Liver (tissue), 3 donors: ENCODE data around the gene PPP1R9A.

Source experiments
- ATF3 ChIP-seq: IDR thresholded peaks from 2 replicates; pipeline ENCODE4 v1.6.1; 2016; ENCODE audit warnings: antibody characterized with exemption
- CTCF ChIP-seq: fragments of 150-350 bp; IDR thresholded peaks from 2 replicates; pipeline ENCODE4 v1.5.1; 2017; ENCODE audit warnings: improper control_type of control experiment, low read depth, low read length; ENCODE audit not compliant: missing input control
- FOXA1 ChIP-seq: IDR thresholded peaks from 2 replicates; pipeline ENCODE4 v1.6.1; 2016; ENCODE audit warnings: antibody characterized with exemption
- HNF4G ChIP-seq: IDR thresholded peaks from 2 replicates; pipeline ENCODE4 v1.6.1; 2016; ENCODE audit warnings: antibody characterized with exemption
- NR2F2 ChIP-seq: IDR thresholded peaks from 2 replicates; pipeline ENCODE4 v1.6.1; 2016; ENCODE audit warnings: antibody characterized with exemption
- RAD21 ChIP-seq, 2 donors: IDR thresholded peaks; 2 replicates each; pipeline ENCODE4 v1.6.1; 2016; ENCODE audit warnings: antibody characterized with exemption in 2 of 2, mild to moderate bottlenecking in 2 of 2
- REST ChIP-seq: IDR thresholded peaks from 2 replicates; pipeline ENCODE4 v1.6.1; 2016; ENCODE audit warnings: antibody characterized with exemption, mild to moderate bottlenecking
- RXRA ChIP-seq, 2 donors: IDR thresholded peaks; 2 replicates each; pipeline ENCODE4 v1.6.1; 2017 to 2018; ENCODE audit warnings: antibody characterized with exemption in 2 of 2, mild to moderate bottlenecking in 1 of 2
- SP1 ChIP-seq: IDR thresholded peaks from 2 replicates; pipeline ENCODE4 v1.6.1; 2018; ENCODE audit warnings: antibody characterized with exemption, mild to moderate bottlenecking
- TAF1 ChIP-seq: conservative IDR thresholded peaks from 2 replicates; pipeline ENCODE4 v1.6.1; 2016; ENCODE audit warnings: antibody characterized with exemption, mild to moderate bottlenecking
- YY1 ChIP-seq: IDR thresholded peaks from 2 replicates; pipeline ENCODE4 v1.6.1; 2016; ENCODE audit warnings: antibody characterized with exemption, mild to moderate bottlenecking
- TF ChIP-seq, protein P1 (sequence below): IDR thresholded peaks from 2 replicates; pipeline ENCODE4 v1.6.1; 2016; ENCODE audit warnings: antibody characterized with exemption
- donor health status: healthy.
- donor health status: healthy.

GRCh38 chr7:95132500-95132899, 225.1 kb downstream of the PPP1R9A start:
- no peak for TF ChIP-seq CTCF
- TF ChIP-seq, protein P1, sequence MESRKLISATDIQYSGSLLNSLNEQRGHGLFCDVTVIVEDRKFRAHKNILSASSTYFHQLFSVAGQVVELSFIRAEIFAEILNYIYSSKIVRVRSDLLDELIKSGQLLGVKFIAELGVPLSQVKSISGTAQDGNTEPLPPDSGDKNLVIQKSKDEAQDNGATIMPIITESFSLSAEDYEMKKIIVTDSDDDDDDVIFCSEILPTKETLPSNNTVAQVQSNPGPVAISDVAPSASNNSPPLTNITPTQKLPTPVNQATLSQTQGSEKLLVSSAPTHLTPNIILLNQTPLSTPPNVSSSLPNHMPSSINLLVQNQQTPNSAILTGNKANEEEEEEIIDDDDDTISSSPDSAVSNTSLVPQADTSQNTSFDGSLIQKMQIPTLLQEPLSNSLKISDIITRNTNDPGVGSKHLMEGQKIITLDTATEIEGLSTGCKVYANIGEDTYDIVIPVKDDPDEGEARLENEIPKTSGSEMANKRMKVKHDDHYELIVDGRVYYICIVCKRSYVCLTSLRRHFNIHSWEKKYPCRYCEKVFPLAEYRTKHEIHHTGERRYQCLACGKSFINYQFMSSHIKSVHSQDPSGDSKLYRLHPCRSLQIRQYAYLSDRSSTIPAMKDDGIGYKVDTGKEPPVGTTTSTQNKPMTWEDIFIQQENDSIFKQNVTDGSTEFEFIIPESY, result no peak
- TF ChIP-seq YY1, result no peak
- TF ChIP-seq RAD21 (IDR thresholded peaks at IDR 0.05), result no peak
- no peak for TF ChIP-seq NR2F2
- TF ChIP-seq SP1, result no peak
- TF ChIP-seq ATF3, result no peak
- no peak for TF ChIP-seq FOXA1
- no peak for TF ChIP-seq TAF1
- TF ChIP-seq REST, result no peak
- TF ChIP-seq HNF4G, result no peak
- TF ChIP-seq RXRA (IDR thresholded peaks at IDR 0.05), result no peak
